D721Med (cell line): ENCODE measurements around the gene NLRX1.
"Not testable (repeated sequence)": the region's sequence is repeated elsewhere in the genome, so short reads cannot be mapped to it uniquely, and the experiment has no call there.

Experiments
- DNase-seq: peaks from one replicate; pipeline ENCODE4 v3.0.0; 2011; ENCODE audit warnings: low spot score; ENCODE audit not compliant: insufficient read length
- FAIRE-seq: peaks from 2 replicates; lab custom pipeline; 2011; peaks lifted over from hg19 to GRCh38; lab: Jason Lieb, UNC
- CTCF ChIP-seq: IDR thresholded peaks from 2 replicates; pipeline ENCODE4 v1.5.1; 2012; ENCODE audit warnings: mild to moderate bottlenecking, control low read depth; ENCODE audit not compliant: insufficient read depth; ENCODE audit errors: missing control alignments

NLRX1 gene

GRCh38 chr11:119178166-119178680 lies 9.7 kb downstream of the NLRX1 start:
- no peak for TF ChIP-seq CTCF
- no peak for FAIRE-seq
- DNase-seq, result no peak

GRCh38 chr11:119179342-119179741 lies 10.8 kb downstream of the NLRX1 start:
- TF ChIP-seq CTCF, result no peak
- DNase-seq (no peak), FAIRE-seq (no peak)

- TF ChIP-seq CTCF, result no peak
- FAIRE-seq (no peak), DNase-seq (no peak)
Observed at GRCh38 chr11:119179983-119180382, 11.5 kb downstream of the NLRX1 start.

DNA sequence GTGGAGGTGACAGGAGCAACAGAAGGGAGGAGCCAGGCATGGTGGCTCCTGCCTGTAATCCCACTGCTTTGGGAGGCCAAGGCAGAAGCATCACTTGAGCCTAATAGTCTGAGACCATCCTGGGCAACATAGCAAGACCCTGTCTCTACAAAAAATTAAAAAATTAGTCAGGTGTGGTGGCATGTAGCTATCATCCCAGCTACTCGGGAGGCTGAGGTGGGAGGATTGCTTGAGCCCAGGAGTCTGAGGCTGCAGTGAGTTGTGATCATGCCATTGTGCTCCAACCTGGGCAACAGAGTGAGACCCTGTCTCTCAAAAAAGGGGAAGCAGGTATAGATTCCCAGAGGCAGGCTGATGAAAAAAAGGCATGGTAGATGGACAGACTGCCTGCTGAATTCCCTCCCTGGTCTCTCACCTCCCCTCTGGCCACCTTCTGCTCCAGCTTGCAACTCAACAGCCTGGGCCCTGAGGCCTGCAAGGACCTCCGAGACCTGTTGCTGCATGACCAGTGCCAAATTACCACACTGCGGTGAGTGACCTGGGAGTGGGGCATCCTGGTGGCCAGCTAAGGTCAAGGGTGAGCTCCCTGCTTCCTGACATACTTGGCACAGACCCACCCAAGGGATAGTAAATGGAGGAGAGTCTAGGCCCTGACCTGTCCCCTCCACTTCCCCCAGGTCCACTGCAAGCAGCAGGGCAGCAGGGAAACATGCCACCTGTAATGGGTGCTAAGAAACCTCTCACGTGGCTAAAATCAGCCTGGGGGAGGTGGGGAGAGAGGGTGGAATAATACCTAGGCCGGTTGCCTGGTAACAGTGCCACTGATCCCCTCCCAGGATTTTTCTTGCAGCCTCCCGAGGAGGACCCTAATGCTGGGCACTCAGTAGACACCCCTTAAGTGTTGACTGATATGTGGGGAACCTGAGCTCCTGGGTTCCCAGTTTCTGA lies 12.5 kb downstream of the NLRX1 start:
- FAIRE-seq, result no peak
- TF ChIP-seq CTCF, result no peak
- DNase-seq, result no peak

- DNase-seq (no peak), FAIRE-seq (no peak)
- no peak for TF ChIP-seq CTCF
Observed at GRCh38 chr11:119181677-119182412, 13.3 kb downstream of the NLRX1 start.

GRCh38 chr11:119184399-119184798 lies 15.9 kb downstream of the NLRX1 start:
- DNase-seq, FAIRE-seq: not testable (repeated sequence)

DNA sequence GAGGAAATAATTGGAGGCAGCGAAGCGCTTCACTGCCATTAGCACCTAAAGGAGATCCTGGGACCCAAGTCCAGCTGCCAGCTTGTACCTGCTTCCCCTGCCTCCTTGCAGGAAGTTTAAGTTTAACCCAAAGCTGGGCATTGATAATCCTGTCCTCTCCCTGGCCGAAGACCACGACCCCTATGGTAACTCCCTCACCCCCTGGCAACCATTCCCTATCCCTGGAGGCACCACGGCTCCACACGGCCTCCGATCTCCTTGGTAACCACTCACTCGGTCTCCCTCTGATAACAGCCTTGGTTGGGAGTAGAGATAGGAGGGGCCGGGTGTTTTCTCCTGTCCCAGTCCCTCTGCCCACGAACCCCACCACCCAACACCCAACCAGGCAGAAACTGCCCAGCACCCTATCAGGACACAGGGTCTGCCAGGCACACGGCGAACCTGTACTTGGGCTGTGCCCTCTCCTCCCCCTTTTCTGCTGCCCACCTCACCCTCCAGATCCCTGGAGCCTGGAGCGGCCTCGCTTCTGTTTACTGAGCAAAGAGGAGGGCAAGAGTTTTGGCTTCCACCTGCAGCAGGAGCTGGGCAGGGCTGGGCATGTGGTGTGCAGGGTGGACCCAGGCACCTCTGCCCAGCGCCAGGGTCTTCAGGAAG lies 17.6 kb downstream of the NLRX1 start:
- no peak for TF ChIP-seq CTCF
- FAIRE-seq (no peak), DNase-seq (no peak)
